K562 (cell line): Measurements from ENCODE around the gene DIP2A. TPM values are rescaled to one million over a fixed set of nuclear protein-coding genes. Genes with fewer than 3 reads are reported as not detected.

Source experiments
- ATAC-seq: fragments of 200-7000 bp; cut with Tn5 transposase; 3 replicates; pipeline ENCODE4 v1.9.1; 2020; ENCODE audit warnings: moderate library complexity
- BruUV-seq: library from RNA; stranded (reverse); fragments of 400-500 nt; replicated peaks from 2 replicates; lab custom pipeline; 2021; lab: Mats Ljungman, UMichigan
- CTCF ChIA-PET: fragments of 300-600 bp; formaldehyde crosslinking; extraction: SDS; loops from one replicate; lab custom pipeline; 2021; ENCODE audit warnings: low intra/inter-chr PET ratio; lab: Yijun Ruan, JAX
- POLR2A ChIA-PET: fragments of 300-600, 350-650 bp; sonication (Branson Sonifier 250); formaldehyde crosslinking; extraction: SDS; loops from one replicate; lab custom pipeline; 2021; ENCODE audit warnings: antibody characterized with exemption, inconsistent platforms; lab: Yijun Ruan, JAX
- DNase-seq, 4 experiments: peaks; one replicate each; pipeline versions ENCODE4 v3.0.0 to v3.0.0-alpha.2; 2011 to 2018; ENCODE audit warnings: low spot score in 3 of 4, mixed read lengths in 3 of 4; ENCODE audit errors: extremely low read depth in 1 of 4
- FAIRE-seq: peaks from 2 replicates; lab custom pipeline; 2011; peaks lifted over from hg19 to GRCh38; lab: Jason Lieb, UNC
- H2AFZ ChIP-seq: 2 replicates; pipeline ENCODE4 v1.6.0; 2011; ENCODE audit warnings: low read depth, low read length, control low read depth, inconsistent platforms
- H3K27ac ChIP-seq: fragments of 200-600 bp; 3 replicates; pipeline ENCODE4 v1.8.0; 2011; ENCODE audit warnings: low read depth, mild to moderate bottlenecking, control low read depth, inconsistent platforms, low read length, moderate library complexity, mixed read lengths; ENCODE audit errors: extremely low read depth
- H3K27me3 ChIP-seq, 2 experiments: fragments of 300-600 bp in 1 of 2; 2 replicates in 1 of 2; 3 replicates in 1 of 2; pipeline versions ENCODE4 v1.6.0 to v1.8.0; 2011; ENCODE audit warnings: inconsistent platforms in 2 of 2, low read length in 2 of 2, mild to moderate bottlenecking in 1 of 2, mixed read lengths in 1 of 2, moderate library complexity in 1 of 2; ENCODE audit not compliant: control insufficient read depth in 2 of 2, insufficient read depth in 2 of 2
- H3K36me3 ChIP-seq: fragments of 300-600 bp; 3 replicates; pipeline ENCODE4 v1.8.0; 2011; ENCODE audit warnings: mild to moderate bottlenecking, low read length, inconsistent platforms; ENCODE audit not compliant: control insufficient read depth, insufficient read depth
- H3K4me1 ChIP-seq, 2 experiments: fragments of 200-600 bp in 1 of 2; replicated peaks in 1 of 2; 2 replicates in 1 of 2; 3 replicates in 1 of 2; pipeline versions ENCODE4 v1.5.1 to v1.8.0; 2011; ENCODE audit warnings: inconsistent platforms in 2 of 2, low read length in 2 of 2, mild to moderate bottlenecking in 1 of 2, mixed read lengths in 1 of 2, moderate library complexity in 1 of 2; ENCODE audit not compliant: control insufficient read depth in 2 of 2, insufficient read depth in 2 of 2
- H3K4me2 ChIP-seq: 2 replicates; pipeline ENCODE4 v1.6.1; 2011; ENCODE audit warnings: low read length, control low read depth, inconsistent platforms, mixed read lengths; ENCODE audit not compliant: insufficient read depth
- H3K4me3 ChIP-seq: fragments of 200-600 bp; sonication (generic), shearing (Covaris generic); 2 replicates; pipeline ENCODE4 v1.5.1; 2016; ENCODE audit warnings: control low read depth, inconsistent platforms
- H3K79me2 ChIP-seq: fragments of 200-600 bp; 3 replicates; pipeline ENCODE4 v1.8.0; 2011; ENCODE audit warnings: low read length, inconsistent platforms; ENCODE audit not compliant: control insufficient read depth, insufficient read depth
- H3K9ac ChIP-seq, 2 experiments: 2 replicates each; pipeline versions ENCODE4 v1.6.0 to v1.6.1; 2011; ENCODE audit warnings: low read depth in 2 of 2, low read length in 2 of 2, control low read depth in 1 of 2, inconsistent platforms in 1 of 2, mild to moderate bottlenecking in 1 of 2, mixed read lengths in 1 of 2; ENCODE audit not compliant: insufficient read depth in 1 of 2
- H3K9me1 ChIP-seq: one replicate; pipeline ENCODE4 v1.6.0; 2011; ENCODE audit warnings: inconsistent platforms, mild to moderate bottlenecking, low read length, moderate library complexity; ENCODE audit not compliant: control insufficient read depth, insufficient read depth
- H3K9me3 ChIP-seq: replicated peaks from 2 replicates; pipeline ENCODE4 v1.5.1; 2011; ENCODE audit warnings: low read depth, low read length, inconsistent platforms; ENCODE audit not compliant: control insufficient read depth, insufficient read depth
- H4K20me1 ChIP-seq: replicated peaks from 2 replicates; pipeline ENCODE4 v1.6.1; 2011; ENCODE audit warnings: low read length, inconsistent platforms, mixed read lengths; ENCODE audit not compliant: control insufficient read depth, insufficient read depth
- ETV5 ChIP-seq: sonication (generic); formaldehyde crosslinking; IDR thresholded peaks from 2 replicates; pipeline ENCODE4 v1.4.0; 2020; ENCODE audit warnings: low read depth, mild to moderate bottlenecking, missing genetic modification reagents
- GTF2A2 ChIP-seq: IDR thresholded peaks from 2 replicates; pipeline ENCODE4 v1.6.1; 2016; ENCODE audit warnings: mild to moderate bottlenecking, missing genetic modification characterization, missing compliant biosample characterization
- HDAC8 ChIP-seq: fragments of 450-650 bp; IDR thresholded peaks from 2 replicates; pipeline ENCODE4 v1.6.1; 2016; ENCODE audit warnings: mild to moderate bottlenecking, missing genetic modification characterization, moderate library complexity, missing compliant biosample characterization
- IRF2 ChIP-seq: sonication (generic); formaldehyde crosslinking; IDR thresholded peaks from 2 replicates; pipeline ENCODE4 v1.8.1; 2022; ENCODE audit warnings: mild to moderate bottlenecking, missing genetic modification reagents
- RFX1 ChIP-seq: fragments of 450-650 bp; IDR thresholded peaks from 2 replicates; pipeline ENCODE4 v1.6.1; 2016; ENCODE audit warnings: mild to moderate bottlenecking, moderate library complexity
- SRSF3 ChIP-seq: fragments of 200-400 bp; formaldehyde crosslinking; IDR thresholded peaks from 2 replicates; pipeline ENCODE4 v1.6.1; 2016; ENCODE audit warnings: mild to moderate bottlenecking, low read length, moderate library complexity; ENCODE audit not compliant: insufficient read depth
- ZNF165 ChIP-seq: fragments of 250-450 bp; sonication (Bioruptor Pico); IDR thresholded peaks from 2 replicates; pipeline ENCODE4 v1.4.0; 2020; ENCODE audit warnings: borderline replicate concordance
- ZNF507 ChIP-seq: conservative IDR thresholded peaks from 2 replicates; pipeline ENCODE4 v1.6.1; 2017; ENCODE audit warnings: missing genetic modification characterization, missing compliant biosample characterization
- WGBS: fragments of 100-300 bp; shearing (Covaris generic); methylation state at CpG from one replicate; pipeline ENCODE4 v1.1.6; 2016; ENCODE audit warnings: low coverage, mixed read lengths; ENCODE audit not compliant: insufficient coverage; ENCODE audit errors: missing lambda C conversion rate; 5-methylcytosine and 5-hydroxymethylcytosine counted together
- in situ Hi-C: fragments of 300-500 bp; cut with MboI; formaldehyde crosslinking; loops from 4 replicates; pipeline ENCODE4 v1.15.0; 2018; ENCODE audit warnings: inconsistent platforms, mixed read lengths
- intact Hi-C: fragments of 100-400 bp; cut with micrococcal nuclease; formaldehyde crosslinking; loops from 2 replicates; pipeline ENCODE4 v1.14.2; 2022
- polyA plus RNA-seq, 8 experiments: library from polyadenylated mRNA; depleted of rRNA in 4 of 8; stranded (reverse) in 5 of 8; unstranded in 3 of 8; fragments of >200 nt; fragmentation: Nextera tagmentation in 2 of 8; fragmentation: Illumina TruSeq in 1 of 8; extraction: Ambion mirVana in 2 of 8; extraction: Trizol in 1 of 8; gene quantifications; 2 replicates each; pipeline versions ENCODE4 v1.2.1 to v1.2.3, GENCODE V29; 2011 to 2014; ENCODE audit warnings: inconsistent platforms in 1 of 8, missing spikeins in 1 of 8
- total RNA-seq, 7 experiments: library from RNA; depleted of rRNA in 6 of 7; stranded (reverse); fragments of >200 nt in 6 of 7; fragmentation: Illumina TruSeq in 2 of 7; extraction: Trizol in 2 of 7; gene quantifications; 2 replicates each; pipeline versions ENCODE4 v1.2.1 to v1.2.3, GENCODE V29; 2011 to 2021; ENCODE audit warnings: low replicate concordance in 1 of 7
- TF ChIP-seq, protein P1 (sequence below): sonication (generic); formaldehyde crosslinking; IDR thresholded peaks from 2 replicates; pipeline ENCODE4 v1.9.0; 2022; ENCODE audit warnings: mild to moderate bottlenecking, missing genetic modification reagents
- TF ChIP-seq, protein P2 (sequence below): fragments of 450-650 bp; formaldehyde crosslinking; IDR thresholded peaks from 2 replicates; pipeline ENCODE4 v1.4.0; 2022; ENCODE audit warnings: mild to moderate bottlenecking, moderate library complexity
- TF ChIP-seq, protein P3 (sequence below): sonication (generic); formaldehyde crosslinking; IDR thresholded peaks from 2 replicates; pipeline ENCODE4 v1.8.0; 2022; ENCODE audit warnings: mild to moderate bottlenecking, low read depth, missing genetic modification reagents
- TF ChIP-seq, protein P4 (sequence below): IDR thresholded peaks from 2 replicates; pipeline ENCODE4 v1.6.1; 2011; ENCODE audit not compliant: insufficient read length; ENCODE audit errors: extremely low read depth

DIP2A gene
- total and polyA plus RNA-seq, 9 of the 15 experiments (the other 6 are each of a cell fraction or from before 2014, with no cell fraction given) = 4.3 to 34.5 (median 20.3) TPM

DNA sequence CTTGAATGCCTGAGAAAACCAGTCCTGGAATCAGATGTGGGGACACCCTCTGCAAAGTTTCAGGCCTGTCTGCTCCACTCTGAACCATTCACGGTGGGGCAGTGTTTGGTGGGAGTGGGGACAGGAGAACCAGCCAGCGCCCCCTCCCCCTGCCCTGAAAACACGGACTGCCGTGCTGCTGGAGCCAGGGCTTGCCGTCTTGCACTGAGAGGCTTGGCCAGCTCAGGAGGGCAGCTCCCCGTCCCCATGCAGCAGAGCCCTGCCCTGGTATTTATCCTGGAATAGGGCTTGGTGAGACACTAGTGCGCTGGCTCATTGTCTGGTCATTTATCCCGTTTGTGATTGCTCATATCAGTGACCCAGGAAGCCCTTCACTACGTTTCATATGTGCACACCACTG lies 142.3 kb downstream of the DIP2A start:
- in situ Hi-C loops = no loop called here
- Histone ChIP-seq H3K36me3 (no peaks in the 10 kb centered on the region), H3K9me1 (no peaks in the 10 kb centered on the region), H3K27me3 (peaks cover 8 to 19% of the 10 kb centered on the region in 2 experiments; a peak in 4 of 5 replicates), H3K27ac (no peak overlapping the region), H2AFZ (no peak overlapping the region), H4K20me1 (no peaks in the 10 kb centered on the region), H3K79me2 (no peaks in the 10 kb centered on the region), H3K4me1 (peaks cover 20 to 22% of the 10 kb centered on the region in 2 experiments; a peak in 4 of 5 replicates), H3K9ac (no peak overlapping the region), H3K9me3 (no peaks in the 10 kb centered on the region), H3K4me3 (no peak overlapping the region), H3K4me2 (no peak overlapping the region)
- no TSS peak for BruUV-seq
- WGBS = 11% methylated on average over 9 of the region's 9 CpGs
- intact Hi-C loops = no loop called here
- DNase-seq (no peak), FAIRE-seq (no peak), ATAC-seq (no peak)
- TF ChIP-seq RFX1 = no peak
- TF ChIP-seq IRF2 (CRISPR knock-in tag) = no peak
- TF ChIP-seq, protein P1, sequence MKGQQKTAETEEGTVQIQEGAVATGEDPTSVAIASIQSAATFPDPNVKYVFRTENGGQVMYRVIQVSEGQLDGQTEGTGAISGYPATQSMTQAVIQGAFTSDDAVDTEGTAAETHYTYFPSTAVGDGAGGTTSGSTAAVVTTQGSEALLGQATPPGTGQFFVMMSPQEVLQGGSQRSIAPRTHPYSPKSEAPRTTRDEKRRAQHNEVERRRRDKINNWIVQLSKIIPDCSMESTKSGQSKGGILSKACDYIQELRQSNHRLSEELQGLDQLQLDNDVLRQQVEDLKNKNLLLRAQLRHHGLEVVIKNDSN (CRISPR knock-in tag) = no peak
- TF ChIP-seq, protein P2, sequence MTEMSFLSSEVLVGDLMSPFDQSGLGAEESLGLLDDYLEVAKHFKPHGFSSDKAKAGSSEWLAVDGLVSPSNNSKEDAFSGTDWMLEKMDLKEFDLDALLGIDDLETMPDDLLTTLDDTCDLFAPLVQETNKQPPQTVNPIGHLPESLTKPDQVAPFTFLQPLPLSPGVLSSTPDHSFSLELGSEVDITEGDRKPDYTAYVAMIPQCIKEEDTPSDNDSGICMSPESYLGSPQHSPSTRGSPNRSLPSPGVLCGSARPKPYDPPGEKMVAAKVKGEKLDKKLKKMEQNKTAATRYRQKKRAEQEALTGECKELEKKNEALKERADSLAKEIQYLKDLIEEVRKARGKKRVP (CRISPR knock-in tag) = no peak
- TF ChIP-seq ETV5 (CRISPR knock-in tag) = no peak
- TF ChIP-seq HDAC8 = no peak
- TF ChIP-seq, protein P3, sequence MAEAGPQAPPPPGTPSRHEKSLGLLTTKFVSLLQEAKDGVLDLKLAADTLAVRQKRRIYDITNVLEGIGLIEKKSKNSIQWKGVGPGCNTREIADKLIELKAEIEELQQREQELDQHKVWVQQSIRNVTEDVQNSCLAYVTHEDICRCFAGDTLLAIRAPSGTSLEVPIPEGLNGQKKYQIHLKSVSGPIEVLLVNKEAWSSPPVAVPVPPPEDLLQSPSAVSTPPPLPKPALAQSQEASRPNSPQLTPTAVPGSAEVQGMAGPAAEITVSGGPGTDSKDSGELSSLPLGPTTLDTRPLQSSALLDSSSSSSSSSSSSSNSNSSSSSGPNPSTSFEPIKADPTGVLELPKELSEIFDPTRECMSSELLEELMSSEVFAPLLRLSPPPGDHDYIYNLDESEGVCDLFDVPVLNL (CRISPR knock-in tag) = no peak
- TF ChIP-seq GTF2A2 (tag) = no peak
- TF ChIP-seq, protein P4, sequence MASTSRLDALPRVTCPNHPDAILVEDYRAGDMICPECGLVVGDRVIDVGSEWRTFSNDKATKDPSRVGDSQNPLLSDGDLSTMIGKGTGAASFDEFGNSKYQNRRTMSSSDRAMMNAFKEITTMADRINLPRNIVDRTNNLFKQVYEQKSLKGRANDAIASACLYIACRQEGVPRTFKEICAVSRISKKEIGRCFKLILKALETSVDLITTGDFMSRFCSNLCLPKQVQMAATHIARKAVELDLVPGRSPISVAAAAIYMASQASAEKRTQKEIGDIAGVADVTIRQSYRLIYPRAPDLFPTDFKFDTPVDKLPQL = no peak
- no peak for TF ChIP-seq ZNF165 (CRISPR knock-in tag)
- TF ChIP-seq ZNF507 (tag) = no peak
- TF ChIP-seq SRSF3 = no peak
- CTCF ChIA-PET = no interaction called here
- POLR2A ChIA-PET = no interaction called here
